Neural progenitor cell (in vitro differentiated cells): Measurements from ENCODE around the gene BEAN1. TPM values are rescaled to one million over a fixed set of nuclear protein-coding genes. Genes with fewer than 3 reads are reported as not detected.

Experiments
- DNase-seq: peaks from one replicate; pipeline ENCODE4 v3.0.0-alpha.2; 2016; ENCODE audit warnings: low spot score
- H2AFZ ChIP-seq: fragments of 200-600 bp; sonication (generic); replicated peaks from 2 replicates; pipeline ENCODE4 v1.6.1; 2016; ENCODE audit warnings: antibody characterized with exemption
- H3F3A ChIP-seq: fragments of 200-600 bp; sonication (generic); 2 replicates; pipeline ENCODE4 v1.6.1; 2016; ENCODE audit warnings: antibody characterized with exemption, low read depth
- H3K27ac ChIP-seq: fragments of 200-600 bp; sonication (generic); 2 replicates; pipeline ENCODE4 v1.5.1; 2016; ENCODE audit warnings: mild to moderate bottlenecking
- H3K27me3 ChIP-seq: fragments of 200-600 bp; sonication (generic); 2 replicates; pipeline ENCODE4 v1.6.1; 2016; ENCODE audit warnings: mild to moderate bottlenecking, moderate library complexity
- H3K36me3 ChIP-seq: fragments of 200-600 bp; sonication (generic); 2 replicates; pipeline ENCODE4 v1.5.1; 2016
- H3K4me1 ChIP-seq: fragments of 200-600 bp; sonication (generic); 2 replicates; pipeline ENCODE4 v1.6.1; 2016; ENCODE audit warnings: mixed run types
- H3K4me2 ChIP-seq: fragments of 200-600 bp; sonication (generic); 2 replicates; pipeline ENCODE4 v1.6.1; 2016
- H3K4me3 ChIP-seq: fragments of 200-600 bp; sonication (generic); 2 replicates; pipeline ENCODE4 v1.5.1; 2016
- H3K79me2 ChIP-seq: fragments of 200-600 bp; sonication (generic); 2 replicates; pipeline ENCODE4 v1.6.1; 2016; ENCODE audit warnings: low read depth
- H3K9ac ChIP-seq: fragments of 200-600 bp; sonication (generic); 2 replicates; pipeline ENCODE4 v1.6.1; 2016
- H3K9me3 ChIP-seq: fragments of 200-600 bp; sonication (generic); 2 replicates; pipeline ENCODE4 v1.5.1; 2016; ENCODE audit warnings: low read depth
- H4K20me1 ChIP-seq: fragments of 200-600 bp; sonication (generic); 2 replicates; pipeline ENCODE4 v1.6.1; 2016; ENCODE audit warnings: low read depth
- H3K27ac Mint-ChIP-seq: 3 replicates; pipeline ENCODE4 v1.8.0; 2021; ENCODE audit warnings: mixed read lengths
- H3K27me3 Mint-ChIP-seq: 2 replicates; pipeline ENCODE4 v1.8.0; 2022; ENCODE audit warnings: low read depth, mild to moderate bottlenecking, inconsistent platforms, moderate library complexity, mixed read lengths; ENCODE audit not compliant: insufficient read depth
- H3K36me3 Mint-ChIP-seq: 3 replicates; pipeline ENCODE4 v1.8.0; 2021; ENCODE audit warnings: mixed read lengths
- H3K4me1 Mint-ChIP-seq: 3 replicates; pipeline ENCODE4 v1.8.0; 2021; ENCODE audit warnings: mixed read lengths
- H3K4me3 Mint-ChIP-seq: 3 replicates; pipeline ENCODE4 v1.8.0; 2021; ENCODE audit warnings: mild to moderate bottlenecking, moderate library complexity, mixed read lengths
- H3K9me3 Mint-ChIP-seq: 3 replicates; pipeline ENCODE4 v1.8.0; 2020; ENCODE audit warnings: mixed read lengths
- CTCF ChIP-seq: fragments of 200-600 bp; sonication (generic); IDR thresholded peaks from 2 replicates; pipeline ENCODE4 v1.5.1; 2017; ENCODE audit warnings: antibody characterized with exemption, mild to moderate bottlenecking
- EZH2 ChIP-seq: fragments of 200-600 bp; sonication (generic); IDR thresholded peaks from 2 replicates; pipeline ENCODE4 v1.6.1; 2017; ENCODE audit warnings: antibody characterized with exemption, mild to moderate bottlenecking, moderate library complexity
- EZH2phosphoT487 ChIP-seq: fragments of 200-600 bp; sonication (generic); IDR thresholded peaks from 2 replicates; pipeline ENCODE4 v1.6.1; 2017; ENCODE audit warnings: antibody characterized with exemption
- total RNA-seq: library from RNA; depleted of rRNA; stranded (reverse); fragments of >200 nt; gene quantifications from 2 replicates; pipeline ENCODE4 v1.2.3, GENCODE V29; 2015; ENCODE audit warnings: low replicate concordance

Gene BEAN1
- total RNA-seq, 1 donor from 2014 or later: 0.32 TPM

- Histone ChIP-seq H4K20me1 (no peaks in the 10 kb centered on the region), H3K79me2 (no peaks in the 10 kb centered on the region), H3K4me1 (peaks cover 7% of the 10 kb centered on the region), H3K4me2 (no peak overlapping the region), H3K9ac (no peak overlapping the region), H3K4me3 (no peak overlapping the region), H3K36me3 (no peaks in the 10 kb centered on the region), H3K27ac (no peak overlapping the region), H2AFZ (no peak overlapping the region), H3K27me3 (no peaks in the 10 kb centered on the region), H3K9me3 (no peaks in the 10 kb centered on the region), H3F3A (no peaks in the 10 kb centered on the region)
- H3K27me3 Mint-ChIP-seq: peaks cover 10% of the 10 kb centered on the region
- H3K27ac Mint-ChIP-seq: no peak overlapping the region
- no peak overlapping the region for H3K4me3 Mint-ChIP-seq
- DNase-seq: no peak
- no peaks in the 10 kb centered on the region for H3K36me3 Mint-ChIP-seq
- no peaks in the 10 kb centered on the region for H3K9me3 Mint-ChIP-seq
- peaks cover 15% of the 10 kb centered on the region for H3K4me1 Mint-ChIP-seq
- no peak for TF ChIP-seq CTCF
- TF ChIP-seq EZH2phosphoT487: no peak
- no peak for TF ChIP-seq EZH2
Observed at GRCh38 chr16:66439051-66439730, 12.1 kb downstream of the BEAN1 start.

- no peaks in the 10 kb centered on the region for H3K36me3 ChIP-seq
- no peak overlapping the region for H3K4me3 ChIP-seq
- Mint-ChIP-seq H3K27ac (no peak overlapping the region), H3K36me3 (no peaks in the 10 kb centered on the region), H3K4me1 (peaks cover 8% of the 10 kb centered on the region), H3K27me3 (peaks cover 10% of the 10 kb centered on the region), H3K9me3 (no peaks in the 10 kb centered on the region), H3K4me3 (no peak overlapping the region)
- H3K27me3 ChIP-seq: no peaks in the 10 kb centered on the region
- DNase-seq: no peak
- no peak overlapping the region for H3K27ac ChIP-seq
- no peaks in the 10 kb centered on the region for H3F3A ChIP-seq
- no peaks in the 10 kb centered on the region for H3K79me2 ChIP-seq
- no peak overlapping the region for H2AFZ ChIP-seq
- no peak overlapping the region for H3K9ac ChIP-seq
- H3K9me3 ChIP-seq: no peaks in the 10 kb centered on the region
- H3K4me1 ChIP-seq: peaks cover 9% of the 10 kb centered on the region
- no peak for TF ChIP-seq EZH2phosphoT487
- no peak for TF ChIP-seq EZH2
- no peak for TF ChIP-seq CTCF
- H4K20me1 ChIP-seq: no peaks in the 10 kb centered on the region
- H3K4me2 ChIP-seq: no peak overlapping the region
Observed at GRCh38 chr16:66440271-66440802, 13.2 kb downstream of the BEAN1 start.

GRCh38 chr16:66440970-66441369, 13.9 kb downstream of the BEAN1 start:
- H3K27ac Mint-ChIP-seq: no peak overlapping the region
- no peaks in the 10 kb centered on the region for H3K79me2 ChIP-seq
- TF ChIP-seq CTCF (no peak), EZH2 (no peak), EZH2phosphoT487 (no peak)
- no peak overlapping the region for H3K4me3 Mint-ChIP-seq
- H3F3A ChIP-seq: no peaks in the 10 kb centered on the region
- no peaks in the 10 kb centered on the region for H3K27me3 ChIP-seq
- DNase-seq: no peak
- no peaks in the 10 kb centered on the region for H3K9me3 ChIP-seq
- peaks cover 8% of the 10 kb centered on the region for H3K4me1 Mint-ChIP-seq
- H3K4me3 ChIP-seq: no peak overlapping the region
- H3K4me1 ChIP-seq: peaks cover 9% of the 10 kb centered on the region
- H3K27ac ChIP-seq: no peak overlapping the region
- H3K9ac ChIP-seq: no peak overlapping the region
- H3K27me3 Mint-ChIP-seq: peaks cover 10% of the 10 kb centered on the region
- no peaks in the 10 kb centered on the region for H4K20me1 ChIP-seq
- no peak overlapping the region for H2AFZ ChIP-seq
- no peaks in the 10 kb centered on the region for H3K9me3 Mint-ChIP-seq
- H3K36me3 Mint-ChIP-seq: no peaks in the 10 kb centered on the region
- H3K4me2 ChIP-seq: no peak overlapping the region
- no peaks in the 10 kb centered on the region for H3K36me3 ChIP-seq
